ENCODE measurements around the gene ALDH1A2. TPM values are rescaled to one million over a fixed set of nuclear protein-coding genes. Genes with fewer than 3 reads are reported as not detected.

The ALDH1A2 gene
- polyA plus RNA-seq, 1 donor from 2014 or later, result 0.24 TPM

GRCh38 chr15:57927091-57927631 lies 138.3 kb downstream of the ALDH1A2 start:
- no peaks in the 10 kb centered on the region for H3K9me2 ChIP-seq (ENCODE audit: insufficient read depth, low read length)
- no peak overlapping the region for H3K4me2 ChIP-seq (ENCODE audit: low read length)
- H3K4me3 ChIP-seq (ENCODE audit: low read length), result no peak overlapping the region
- no peaks in the 10 kb centered on the region for H4K20me1 ChIP-seq (ENCODE audit: insufficient read depth)
- no peak overlapping the region for H3K27ac ChIP-seq (ENCODE audit: low read length)
- TF ChIP-seq SMC3 (conservative IDR thresholded peaks at IDR 0.05; ENCODE audit: poor library complexity), result no peak
- no peak for TF ChIP-seq TAF1 (IDR thresholded peaks at IDR 0.05; ENCODE audit: low read depth)
- TF ChIP-seq EP300 (conservative IDR thresholded peaks at IDR 0.05; ENCODE audit: poor library complexity, severe bottlenecking), result no peak
- no peak for TF ChIP-seq REST (IDR thresholded peaks at IDR 0.05; ENCODE audit: borderline replicate concordance)
- no peak for TF ChIP-seq CTCF (IDR thresholded peaks at IDR 0.05; ENCODE audit: poor library complexity, severe bottlenecking)
- TF ChIP-seq EZH2 (IDR thresholded peaks at IDR 0.05; ENCODE audit: borderline replicate concordance, insufficient read depth, low read length, poor library complexity, severe bottlenecking), result no peak
- no peak for TF ChIP-seq MXI1 (conservative IDR thresholded peaks at IDR 0.05; ENCODE audit: poor library complexity, severe bottlenecking)
- no peak for TF ChIP-seq POLR2AphosphoS5 (IDR thresholded peaks at IDR 0.05)
- no peak for TF ChIP-seq RAD21 (conservative IDR thresholded peaks at IDR 0.05)
- no peak overlapping the region for H2AFZ ChIP-seq (ENCODE audit: low read depth, low read length)
- H3F3A ChIP-seq (ENCODE audit: insufficient read depth, low read length, poor library complexity, severe bottlenecking), result no peaks in the 10 kb centered on the region
- no peaks in the 10 kb centered on the region for H3K9me3 ChIP-seq (ENCODE audit: low read length)
- H3K36me3 ChIP-seq (ENCODE audit: insufficient read depth, low read length), result no peaks in the 10 kb centered on the region
- no peaks in the 10 kb centered on the region for H3K79me2 ChIP-seq (replicated peaks; ENCODE audit: insufficient read depth, low read length)
- no peaks in the 10 kb centered on the region for H3K27me3 ChIP-seq (ENCODE audit: insufficient read depth, low read depth, low read length)
- H3K9ac ChIP-seq (ENCODE audit: low read length), result no peak overlapping the region

DNA sequence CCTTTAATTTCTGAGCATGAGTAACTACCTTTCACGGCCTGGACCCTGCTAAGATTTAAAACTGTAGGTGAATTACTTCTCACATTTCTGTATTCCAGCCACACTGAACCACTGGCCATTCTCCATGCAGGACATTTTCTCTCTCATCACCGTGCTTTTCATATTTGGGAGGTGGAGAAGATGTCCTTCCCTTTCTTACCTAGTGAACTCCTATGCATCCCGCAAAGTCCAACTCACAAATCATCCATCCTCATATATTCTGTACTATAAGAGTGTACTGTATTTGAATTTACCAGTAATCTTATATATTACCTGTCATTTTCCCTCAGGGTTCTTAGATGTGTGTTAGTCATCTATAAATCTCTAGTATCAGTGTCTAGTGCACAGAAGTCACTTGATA lies 139.9 kb downstream of the ALDH1A2 start:
- Histone ChIP-seq H3K27me3 (ENCODE audit: insufficient read depth, low read depth, low read length) (no peaks in the 10 kb centered on the region), H3K4me2 (ENCODE audit: low read length) (no peak overlapping the region), H3K9me3 (ENCODE audit: low read length) (no peaks in the 10 kb centered on the region), H4K20me1 (ENCODE audit: insufficient read depth) (no peaks in the 10 kb centered on the region), H3K79me2 (replicated peaks; ENCODE audit: insufficient read depth, low read length) (no peaks in the 10 kb centered on the region), H3K27ac (ENCODE audit: low read length) (no peak overlapping the region), H3K4me3 (ENCODE audit: low read length) (no peak overlapping the region), H3K9ac (ENCODE audit: low read length) (no peak overlapping the region), H2AFZ (ENCODE audit: low read depth, low read length) (no peak overlapping the region), H3K9me2 (ENCODE audit: insufficient read depth, low read length) (no peaks in the 10 kb centered on the region), H3K36me3 (ENCODE audit: insufficient read depth, low read length) (no peaks in the 10 kb centered on the region), H3F3A (ENCODE audit: insufficient read depth, low read length, poor library complexity, severe bottlenecking) (no peaks in the 10 kb centered on the region)
- TF ChIP-seq CTCF (IDR thresholded peaks at IDR 0.05; ENCODE audit: poor library complexity, severe bottlenecking) (no peak), MXI1 (conservative IDR thresholded peaks at IDR 0.05; ENCODE audit: poor library complexity, severe bottlenecking) (no peak), SMC3 (conservative IDR thresholded peaks at IDR 0.05; ENCODE audit: poor library complexity) (no peak), RAD21 (conservative IDR thresholded peaks at IDR 0.05) (no peak), EP300 (conservative IDR thresholded peaks at IDR 0.05; ENCODE audit: poor library complexity, severe bottlenecking) (no peak), POLR2AphosphoS5 (IDR thresholded peaks at IDR 0.05) (no peak), EZH2 (IDR thresholded peaks at IDR 0.05; ENCODE audit: borderline replicate concordance, insufficient read depth, low read length, poor library complexity, severe bottlenecking) (no peak), REST (IDR thresholded peaks at IDR 0.05; ENCODE audit: borderline replicate concordance) (no peak)

Measured in neural cell (in vitro differentiated cells).